WERI-Rb-1 (cell line): Measurements from ENCODE around the gene VPS13D.

Experiments used
- DNase-seq: peaks from one replicate; pipeline ENCODE4 v3.0.0-alpha.2; 2020
- H3K27ac ChIP-seq: fragments of 250-450 bp; sonication (Bioruptor Pico); 2 replicates; pipeline ENCODE4 v1.5.1; 2020; ENCODE audit warnings: mild to moderate bottlenecking, moderate library complexity
- H3K27me3 ChIP-seq: fragments of 250-450 bp; sonication (Bioruptor Pico); 2 replicates; pipeline ENCODE4 v1.5.1; 2021; ENCODE audit warnings: mild to moderate bottlenecking, low read depth, moderate library complexity; ENCODE audit not compliant: insufficient read depth, severe bottlenecking
- H3K36me3 ChIP-seq: fragments of 250-450 bp; sonication (Bioruptor Pico); 2 replicates; pipeline ENCODE4 v1.5.1; 2020; ENCODE audit warnings: mild to moderate bottlenecking, moderate library complexity
- H3K4me3 ChIP-seq: 2 replicates; pipeline ENCODE4 v1.5.1; 2011; ENCODE audit warnings: low read depth, mild to moderate bottlenecking, control low read depth, low read length
- H3K9me3 ChIP-seq: fragments of 250-450 bp; sonication (Bioruptor Pico); 2 replicates; pipeline ENCODE4 v1.5.1; 2021; ENCODE audit warnings: mild to moderate bottlenecking, moderate library complexity; ENCODE audit not compliant: severe bottlenecking
- CTCF ChIP-seq: IDR thresholded peaks from 2 replicates; pipeline ENCODE4 v1.5.1; 2011; ENCODE audit warnings: low read depth, mild to moderate bottlenecking, control low read depth, inconsistent platforms, low read length

Gene VPS13D

DNA sequence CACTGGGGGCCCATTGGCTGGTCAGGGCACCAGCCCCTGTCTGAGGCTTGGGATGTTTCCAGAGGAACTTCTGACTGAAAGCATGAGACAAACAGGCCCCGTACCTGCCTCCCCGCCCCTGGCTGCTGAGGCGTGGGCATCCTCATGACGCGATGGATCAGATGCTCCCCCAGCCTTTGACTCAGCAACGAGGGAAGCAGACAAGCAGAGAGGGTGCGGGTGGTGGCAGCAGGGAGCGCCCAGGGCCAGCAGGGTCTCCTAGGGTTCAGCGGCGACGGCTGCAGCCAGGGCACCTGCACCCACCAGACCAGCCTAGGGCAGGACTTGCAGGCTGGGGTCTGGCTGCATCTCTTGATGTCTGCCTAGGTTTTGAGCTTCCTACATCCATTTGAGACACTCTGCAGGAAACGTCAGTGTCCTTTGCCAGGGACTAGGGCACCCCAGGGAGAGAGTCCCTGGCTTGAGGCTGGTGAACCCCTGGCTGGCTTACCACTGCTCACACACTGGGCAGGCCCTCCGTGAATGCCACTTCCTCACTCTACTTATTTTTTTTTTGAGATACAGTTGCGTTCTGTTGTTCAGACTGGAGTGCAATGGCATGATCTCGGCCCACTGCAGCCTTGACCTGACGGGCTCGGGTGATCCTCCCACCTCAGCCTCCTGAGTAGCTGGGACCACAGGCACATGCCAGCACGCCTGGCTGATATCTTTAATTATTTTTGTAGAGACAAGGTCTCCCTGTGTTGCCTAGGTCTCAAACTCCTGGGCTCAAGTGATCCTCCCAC is 324.9 kb downstream of the VPS13D start:
- Histone ChIP-seq H3K27me3 (no peaks in the 10 kb centered on the region), H3K9me3 (no peaks in the 10 kb centered on the region), H3K36me3 (no peaks in the 10 kb centered on the region), H3K27ac (no peak overlapping the region), H3K4me3 (no peak overlapping the region)
- no peak for TF ChIP-seq CTCF
- DNase-seq: no peak

DNA sequence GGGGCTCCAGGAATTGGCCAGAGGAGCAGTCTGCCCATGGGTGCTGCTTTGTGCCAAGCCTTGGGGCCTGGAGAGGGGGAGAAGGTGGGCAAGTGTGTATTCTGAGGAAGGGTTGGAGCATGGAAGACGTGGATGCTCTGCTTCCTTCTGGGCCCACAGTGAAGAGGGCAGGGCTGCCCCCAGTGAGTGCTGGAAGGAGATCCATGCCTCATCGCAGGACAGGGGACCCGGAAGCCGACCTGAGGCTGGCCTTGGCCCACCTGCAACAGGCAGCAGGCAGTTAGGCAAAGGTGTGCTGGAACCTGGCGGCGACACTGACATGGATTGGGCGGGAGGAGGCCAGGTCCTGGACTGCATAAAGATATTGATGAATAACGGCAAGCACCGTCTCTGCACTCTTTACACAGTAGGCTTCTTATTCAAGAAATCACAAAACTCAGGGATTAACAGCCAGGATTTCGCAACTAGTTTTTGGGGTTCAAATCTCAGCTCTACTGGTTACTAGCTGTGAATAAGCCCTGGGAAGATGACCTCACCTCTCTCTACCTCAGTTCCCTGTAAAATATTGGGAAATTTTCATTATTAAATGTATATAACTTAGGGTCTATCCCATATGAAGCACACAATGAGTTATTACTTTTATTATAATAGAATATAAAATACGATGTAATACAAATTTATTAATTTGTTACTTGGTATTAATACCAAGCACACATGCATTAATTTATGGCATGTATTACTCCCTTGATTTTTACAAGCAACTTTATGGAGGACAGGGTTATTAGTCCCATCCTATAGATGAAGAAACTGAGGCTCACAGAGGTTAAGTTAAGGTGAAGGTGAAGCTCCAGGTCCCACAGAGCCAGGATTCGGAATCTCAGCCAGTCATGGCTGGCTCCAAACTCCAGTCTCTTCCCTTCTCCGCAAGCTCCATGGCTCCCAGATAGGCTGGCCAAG is 325.9 kb downstream of the VPS13D start:
- no peak for TF ChIP-seq CTCF
- DNase-seq: no peak
- no peak overlapping the region for H3K4me3 ChIP-seq
- H3K36me3 ChIP-seq: no peaks in the 10 kb centered on the region
- no peak overlapping the region for H3K27ac ChIP-seq
- H3K9me3 ChIP-seq: no peaks in the 10 kb centered on the region
- H3K27me3 ChIP-seq: no peaks in the 10 kb centered on the region

DNA sequence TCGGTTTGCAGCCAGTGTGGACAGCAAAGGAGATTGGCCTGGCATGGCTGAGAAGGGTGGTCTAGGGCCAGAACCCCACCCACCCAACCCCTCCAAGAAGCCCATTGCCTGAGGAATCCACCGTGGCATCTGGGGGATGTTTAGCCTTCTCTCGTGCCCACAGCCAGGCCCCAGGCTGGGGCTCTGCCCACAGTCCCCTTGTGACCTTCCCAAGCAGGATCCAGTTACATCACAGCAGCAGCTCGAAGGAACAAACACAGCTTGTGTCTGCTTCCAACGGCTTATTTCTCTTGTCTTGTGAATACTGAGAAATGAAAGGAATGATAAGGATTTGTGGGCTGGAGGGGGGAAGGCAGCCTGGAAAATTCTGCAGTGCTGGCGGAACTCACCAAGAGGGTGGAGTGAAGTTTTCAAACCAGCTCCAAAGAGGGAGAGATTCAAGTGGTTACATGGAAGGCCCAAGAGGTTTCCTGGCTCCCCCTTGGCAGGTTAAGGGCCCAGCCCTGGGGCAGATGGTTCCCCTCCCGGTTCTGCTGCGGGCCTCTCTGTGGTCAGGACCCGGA is 326.6 kb downstream of the VPS13D start:
- no peak overlapping the region for H3K4me3 ChIP-seq
- H3K27ac ChIP-seq: no peak overlapping the region
- no peaks in the 10 kb centered on the region for H3K9me3 ChIP-seq
- H3K36me3 ChIP-seq: no peaks in the 10 kb centered on the region
- H3K27me3 ChIP-seq: no peaks in the 10 kb centered on the region
- no peak for DNase-seq
- no peak for TF ChIP-seq CTCF

DNA sequence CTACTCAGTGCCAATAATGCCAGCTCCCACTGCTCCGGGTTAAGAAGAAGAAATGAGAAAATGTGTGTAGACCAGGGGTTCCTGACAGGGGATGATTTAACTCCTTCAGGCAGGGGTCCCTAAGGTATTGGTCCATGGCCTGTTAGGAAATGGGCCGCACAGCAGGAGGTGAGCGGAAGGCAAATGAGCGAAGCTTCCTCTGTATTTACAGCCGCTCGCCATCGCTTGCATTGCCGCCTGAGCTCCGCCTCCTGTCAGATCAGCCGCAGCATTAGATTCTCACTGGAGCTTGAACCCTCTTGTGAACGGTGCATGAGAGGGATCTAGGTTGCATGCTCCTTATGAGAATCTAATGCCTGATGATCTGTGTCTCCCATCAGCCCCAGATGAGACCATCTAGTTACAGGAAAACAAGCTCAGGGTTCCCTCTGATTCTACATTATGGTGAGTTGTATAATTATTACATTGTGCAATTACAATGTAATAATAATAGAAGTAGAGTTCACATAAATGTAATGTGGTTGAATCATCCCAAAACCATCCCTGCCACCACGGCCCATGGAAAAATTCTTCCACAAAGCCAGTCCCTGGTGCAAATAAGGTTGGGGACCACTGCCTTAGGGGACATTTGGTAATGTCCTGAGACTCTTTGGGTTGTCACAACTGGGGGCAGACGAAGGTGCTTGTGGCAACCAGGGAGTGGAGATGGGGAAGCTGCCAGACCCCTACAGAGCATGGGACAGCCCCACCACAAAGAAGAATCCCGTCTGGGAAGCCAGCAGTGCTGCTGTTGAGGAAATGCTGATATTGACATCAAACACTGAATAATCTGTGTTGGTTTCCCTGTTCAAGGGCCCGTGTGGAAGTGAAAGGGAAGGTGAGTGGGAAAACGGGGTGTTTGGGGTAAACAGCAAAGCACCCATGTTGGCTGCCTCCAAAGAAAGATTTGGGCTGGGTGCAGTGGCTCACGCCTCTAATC is 327.4 kb downstream of the VPS13D start:
- DNase-seq: no peak
- Histone ChIP-seq H3K27ac (no peak overlapping the region), H3K27me3 (no peaks in the 10 kb centered on the region), H3K36me3 (no peaks in the 10 kb centered on the region), H3K4me3 (no peak overlapping the region), H3K9me3 (no peaks in the 10 kb centered on the region)
- TF ChIP-seq CTCF: no peak

DNA sequence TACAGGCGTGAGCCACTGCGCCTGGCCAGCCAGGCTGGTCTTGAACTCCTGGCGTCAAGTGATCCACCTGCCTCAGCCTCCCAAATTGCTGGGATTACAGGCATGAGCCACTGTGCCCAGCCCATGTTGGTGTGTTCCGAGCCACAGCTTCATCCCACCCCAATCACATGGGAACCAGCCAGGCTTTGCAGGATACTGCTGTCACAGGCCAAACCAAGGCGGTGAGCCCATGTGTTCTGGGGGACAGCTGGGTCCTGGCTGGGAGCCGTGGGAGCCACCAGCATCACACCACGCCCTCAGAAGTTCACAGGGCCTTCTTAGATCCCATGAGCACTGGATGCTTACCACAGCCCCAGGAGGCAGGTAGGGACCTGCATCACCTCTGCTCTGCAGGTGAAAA is 331.3 kb downstream of the VPS13D start:
- Histone ChIP-seq H3K9me3 (peaks cover 17% of the 10 kb centered on the region), H3K27ac (no peak overlapping the region), H3K27me3 (no peaks in the 10 kb centered on the region), H3K4me3 (no peak overlapping the region), H3K36me3 (no peaks in the 10 kb centered on the region)
- no peak for DNase-seq
- TF ChIP-seq CTCF: no peak
